Measurements from ENCODE around the gene ZNF19. TPM values are rescaled to one million over a fixed set of nuclear protein-coding genes. Genes with fewer than 3 reads are reported as not detected.

ZNF19 gene
- total RNA-seq, 1 experiment from 2014 or later, result 2.6 TPM

DNA sequence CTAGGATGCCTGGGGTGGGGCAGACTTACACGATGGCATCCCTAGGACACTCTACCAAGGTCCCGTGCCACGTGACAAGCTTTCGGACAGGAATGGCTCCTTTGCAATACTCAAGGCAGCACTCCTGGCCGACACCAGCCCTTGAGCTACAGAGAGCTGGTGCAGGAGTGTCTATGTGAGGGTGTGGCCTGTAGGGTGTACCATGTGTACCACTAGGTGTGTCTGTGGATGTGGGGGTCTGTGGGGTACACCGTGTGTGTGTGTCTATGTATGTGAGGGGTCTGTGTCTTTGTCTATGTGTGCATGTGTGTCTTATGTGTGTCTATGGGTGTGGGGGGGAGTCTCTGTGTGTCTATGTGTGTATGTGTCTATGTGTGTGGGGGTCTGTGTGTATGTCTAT is 45.4 kb downstream of the ZNF19 start:
- POLR2A ChIA-PET (ENCODE audit: low non-redundant PET), result no interaction called here
- H3K4me1 ChIP-seq (ENCODE audit: insufficient read depth, low read length, poor library complexity, severe bottlenecking), result no peaks in the 10 kb centered on the region
- H3K27me3 ChIP-seq (replicated peaks; ENCODE audit: insufficient read depth, low read depth, low read length, poor library complexity), result peaks cover 2% of the 10 kb centered on the region
- no TSS peak for BruUV-seq (replicated peaks)
- no peak overlapping the region for H3K27ac ChIP-seq (ENCODE audit: low read depth, low read length, poor library complexity, severe bottlenecking)
- CTCF ChIA-PET, result no interaction called here
- H3K36me3 ChIP-seq (ENCODE audit: insufficient read depth, low read length, poor library complexity, severe bottlenecking), result peaks cover 11% of the 10 kb centered on the region
- no peak for DNase-seq (ENCODE audit: low spot score)
- TF ChIP-seq CTCF (conservative IDR thresholded peaks at IDR 0.05; ENCODE audit: low read depth, low read length) (no peak), EZH2 (IDR thresholded peaks at IDR 0.05; ENCODE audit: borderline replicate concordance, low read depth, low read length, poor library complexity, severe bottlenecking) (no peak)
- intact Hi-C loops (cut with micrococcal nuclease; ENCODE audit: unreplicated experiment), result loop anchor here (10.0 kb wide), 1 partner anchor 59 kb away; no protein-coding TSS in a partner anchor
- no peak overlapping the region for H3K4me3 ChIP-seq (ENCODE audit: low read depth, low read length, poor library complexity, severe bottlenecking)
- H3K9me3 ChIP-seq (ENCODE audit: low read depth, low read length, poor library complexity, severe bottlenecking), result peaks cover 34% of the 10 kb centered on the region

GRCh38 chr16:71442051-71442440 is 47.1 kb downstream of the ZNF19 start, which contains the start of gene TLE7:
TSS of gene TLE7 (minus strand) at chr16:71442054. CDS start at chr16:71433324, 8,730 bp downstream.
- Histone ChIP-seq H3K36me3 (ENCODE audit: insufficient read depth, low read length, poor library complexity, severe bottlenecking) (no peaks in the 10 kb centered on the region), H3K27ac (ENCODE audit: low read depth, low read length, poor library complexity, severe bottlenecking) (no peak within 1 kb of the TSS), H3K9me3 (ENCODE audit: low read depth, low read length, poor library complexity, severe bottlenecking) (peaks cover 17% of the 10 kb centered on the region), H3K27me3 (replicated peaks; ENCODE audit: insufficient read depth, low read depth, low read length, poor library complexity) (peaks cover 7% of the 10 kb centered on the region), H3K4me1 (ENCODE audit: insufficient read depth, low read length, poor library complexity, severe bottlenecking) (no peaks in the 10 kb centered on the region), H3K4me3 (ENCODE audit: low read depth, low read length, poor library complexity, severe bottlenecking) (no peak within 1 kb of the TSS)
- no peak for DNase-seq (ENCODE audit: low spot score)
- ChIA-PET CTCF (no interaction called here), POLR2A (ENCODE audit: low non-redundant PET) (no interaction called here)
- BruUV-seq (replicated peaks), result no TSS peak
- intact Hi-C loops (cut with micrococcal nuclease; ENCODE audit: unreplicated experiment), result loop anchor here (10.0 kb wide), 1 partner anchor 57 kb away; no protein-coding TSS in a partner anchor
- TF ChIP-seq EZH2 (IDR thresholded peaks at IDR 0.05; ENCODE audit: borderline replicate concordance, low read depth, low read length, poor library complexity, severe bottlenecking), result no peak
- TF ChIP-seq CTCF (conservative IDR thresholded peaks at IDR 0.05; ENCODE audit: low read depth, low read length), result no peak

DNA sequence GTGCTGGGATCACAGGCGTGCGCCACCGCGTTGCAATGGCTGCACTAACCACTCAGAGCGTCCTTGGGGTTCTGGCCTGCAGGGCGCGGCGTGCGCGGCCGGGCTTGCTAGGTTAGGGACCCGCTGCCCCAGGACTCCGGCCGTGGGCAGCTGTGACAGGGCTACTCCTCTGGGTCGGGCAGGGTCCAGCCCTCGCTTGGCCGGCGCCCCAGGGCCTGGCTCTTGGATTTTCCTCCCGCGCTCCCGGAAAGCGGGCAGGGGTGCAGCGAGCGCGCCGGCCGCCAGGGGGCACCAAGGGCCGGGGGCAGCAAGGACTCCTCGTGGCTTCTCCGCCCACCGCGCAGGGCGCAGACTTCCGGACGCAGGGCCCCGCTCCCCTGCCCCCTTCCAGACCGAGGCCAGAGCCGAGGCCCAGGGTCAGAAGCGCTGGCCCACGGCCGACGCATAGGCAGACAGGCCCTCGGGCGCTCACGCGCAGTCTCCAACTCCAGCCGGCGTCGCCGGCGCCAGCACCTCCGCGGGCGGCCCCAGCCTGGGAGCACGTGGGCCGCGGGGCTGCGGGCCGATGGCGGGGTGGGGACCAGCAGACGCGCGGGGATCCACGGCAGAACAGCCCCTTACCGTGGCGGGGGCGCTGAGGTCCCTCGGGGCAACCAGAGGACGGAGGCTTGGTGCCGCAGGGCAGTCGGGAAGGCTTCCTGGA is 47.6 kb downstream of the ZNF19 start:
- no peaks in the 10 kb centered on the region for H3K4me1 ChIP-seq (ENCODE audit: insufficient read depth, low read length, poor library complexity, severe bottlenecking)
- intact Hi-C loops (cut with micrococcal nuclease; ENCODE audit: unreplicated experiment), result loop anchor here (10.0 kb wide), 1 partner anchor 57 kb away; no protein-coding TSS in a partner anchor
- POLR2A ChIA-PET (ENCODE audit: low non-redundant PET), result no interaction called here
- H3K36me3 ChIP-seq (ENCODE audit: insufficient read depth, low read length, poor library complexity, severe bottlenecking), result no peaks in the 10 kb centered on the region
- no peak overlapping the region for H3K27ac ChIP-seq (ENCODE audit: low read depth, low read length, poor library complexity, severe bottlenecking)
- H3K27me3 ChIP-seq (replicated peaks; ENCODE audit: insufficient read depth, low read depth, low read length, poor library complexity), result peaks cover 7% of the 10 kb centered on the region
- peak; percentile 10 for DNase-seq (ENCODE audit: low spot score)
- H3K4me3 ChIP-seq (ENCODE audit: low read depth, low read length, poor library complexity, severe bottlenecking), result no peak overlapping the region
- H3K9me3 ChIP-seq (ENCODE audit: low read depth, low read length, poor library complexity, severe bottlenecking), result peaks cover 11% of the 10 kb centered on the region
- TF ChIP-seq CTCF (conservative IDR thresholded peaks at IDR 0.05; ENCODE audit: low read depth, low read length) (peak; percentile 39; the same call in 1 of the 2 replicates), EZH2 (IDR thresholded peaks at IDR 0.05; ENCODE audit: borderline replicate concordance, low read depth, low read length, poor library complexity, severe bottlenecking) (no peak)
- BruUV-seq (replicated peaks), result no TSS peak
- CTCF ChIA-PET, result no interaction called here
